Hindlimb muscle (tissue), 1 donor: ENCODE measurements around the gene EPHA7. TPM values are rescaled to one million over a fixed set of nuclear protein-coding genes. Genes with fewer than 3 reads are reported as not detected.

Source experiments
- DNase-seq: peaks from one replicate; pipeline ENCODE4 v3.0.0-alpha.2; 2013
- polyA plus RNA-seq: library from polyadenylated mRNA; unstranded; fragments of 120-200 nt; gene quantifications from one replicate; pipeline ENCODE4 v1.2.1, GENCODE V29; 2013; ENCODE audit not compliant: insufficient read length

Gene EPHA7
- polyA plus RNA-seq, 1 donor = 3.5 TPM

- DNase-seq = no peak
These were observed 25.7 kb downstream of the EPHA7 start for GRCh38 chr6:93393554-93394074.

GRCh38 chr6:93392797-93393196 lies 26.6 kb downstream of the EPHA7 start:
- no peak for DNase-seq

GRCh38 chr6:93391965-93392364 lies 27.4 kb downstream of the EPHA7 start:
- DNase-seq = no peak

- no peak for DNase-seq
These were observed 30.2 kb downstream of the EPHA7 start for GRCh38 chr6:93389192-93389591.

- DNase-seq = no peak
These were observed 31.3 kb downstream of the EPHA7 start for GRCh38 chr6:93388070-93388469.

GRCh38 chr6:93376026-93376540 lies 43.3 kb downstream of the EPHA7 start:
- no peak for DNase-seq

GRCh38 chr6:93373445-93373844 lies 45.9 kb downstream of the EPHA7 start:
- no peak for DNase-seq

- no peak for DNase-seq
These were observed 47.6 kb downstream of the EPHA7 start for GRCh38 chr6:93371756-93372155.

- DNase-seq = no peak
These were observed 49.7 kb downstream of the EPHA7 start for GRCh38 chr6:93369586-93370134.

GRCh38 chr6:93366506-93366905 lies 52.9 kb downstream of the EPHA7 start:
- no peak for DNase-seq

GRCh38 chr6:93365445-93365844 lies 53.9 kb downstream of the EPHA7 start:
- DNase-seq = peak; percentile 12

GRCh38 chr6:93358435-93358834 lies 60.9 kb downstream of the EPHA7 start:
- DNase-seq = no peak

GRCh38 chr6:93352604-93353003 lies 66.8 kb downstream of the EPHA7 start:
- DNase-seq = no peak

- no peak for DNase-seq
These were observed 68.1 kb downstream of the EPHA7 start for GRCh38 chr6:93351222-93351621.

- DNase-seq = no peak
These were observed 68.6 kb downstream of the EPHA7 start for GRCh38 chr6:93350774-93351173.

GRCh38 chr6:93344333-93344835 lies 75.0 kb downstream of the EPHA7 start:
- DNase-seq = no peak

GRCh38 chr6:93343476-93343875 lies 75.9 kb downstream of the EPHA7 start:
- no peak for DNase-seq

- no peak for DNase-seq
These were observed 77.3 kb downstream of the EPHA7 start for GRCh38 chr6:93341900-93342613.

- DNase-seq = peak; percentile 8
These were observed 81.5 kb downstream of the EPHA7 start for GRCh38 chr6:93337772-93338394.

- DNase-seq = no peak
These were observed 82.3 kb downstream of the EPHA7 start for GRCh38 chr6:93337014-93337413.

GRCh38 chr6:93329301-93330000 lies 89.9 kb downstream of the EPHA7 start:
- DNase-seq = no peak

- peak; percentile 4 for DNase-seq
These were observed 91.5 kb downstream of the EPHA7 start for GRCh38 chr6:93327857-93328256.

- DNase-seq = no peak
These were observed 93.6 kb downstream of the EPHA7 start for GRCh38 chr6:93325761-93326160.
